Measurements from ENCODE around the gene CAPN15.

CAPN15 gene

GRCh38 chr16:593406-593805 is 65.9 kb downstream of the CAPN15 start:
- no peak for TF ChIP-seq REST (IDR thresholded peaks at IDR 0.05; ENCODE audit: insufficient read depth in 1 of 2, low read depth in 2 of 2, low read length in 2 of 2)
- no peak for TF ChIP-seq FOXP2 (optimal IDR thresholded peaks at IDR 0.05; ENCODE audit: borderline replicate concordance, extremely low read depth, extremely low read length, insufficient read depth)
- no peak for TF ChIP-seq SIN3A (IDR thresholded peaks at IDR 0.05; ENCODE audit: borderline replicate concordance, insufficient read depth, low read length)
- TF ChIP-seq TAF1 (IDR thresholded peaks at IDR 0.05; ENCODE audit: borderline replicate concordance, insufficient read depth, low read length) = no peak
- no peak for TF ChIP-seq POLR2AphosphoS5 (IDR thresholded peaks at IDR 0.05; ENCODE audit: low read depth, low read length)

DNA sequence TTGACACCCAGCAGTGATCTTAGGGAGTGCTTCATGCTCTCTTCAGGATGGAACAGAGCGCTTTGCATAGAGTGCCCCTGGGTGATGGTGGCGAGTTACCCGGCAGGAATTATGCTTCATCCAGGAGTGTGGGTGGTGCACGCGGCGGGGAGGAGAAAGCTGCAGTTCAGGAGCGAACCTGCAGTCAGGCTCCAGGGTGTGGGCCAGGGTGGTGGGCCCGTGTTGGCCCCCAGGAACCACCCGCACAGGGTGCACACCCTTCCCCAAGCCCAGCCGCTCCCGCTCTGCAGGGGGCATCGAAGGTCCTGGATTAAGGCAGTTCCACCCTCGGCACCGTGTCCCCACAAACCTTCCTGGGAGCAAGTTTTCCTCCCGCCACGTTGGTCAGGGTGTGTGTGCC is 66.3 kb downstream of the CAPN15 start:
- TF ChIP-seq POLR2AphosphoS5 (IDR thresholded peaks at IDR 0.05; ENCODE audit: low read depth, low read length) (no peak), REST (IDR thresholded peaks at IDR 0.05; ENCODE audit: insufficient read depth in 1 of 2, low read depth in 2 of 2, low read length in 2 of 2) (no peak), SIN3A (IDR thresholded peaks at IDR 0.05; ENCODE audit: borderline replicate concordance, insufficient read depth, low read length) (no peak), FOXP2 (optimal IDR thresholded peaks at IDR 0.05; ENCODE audit: borderline replicate concordance, extremely low read depth, extremely low read length, insufficient read depth) (no peak), TAF1 (IDR thresholded peaks at IDR 0.05; ENCODE audit: borderline replicate concordance, insufficient read depth, low read length) (no peak)

DNA sequence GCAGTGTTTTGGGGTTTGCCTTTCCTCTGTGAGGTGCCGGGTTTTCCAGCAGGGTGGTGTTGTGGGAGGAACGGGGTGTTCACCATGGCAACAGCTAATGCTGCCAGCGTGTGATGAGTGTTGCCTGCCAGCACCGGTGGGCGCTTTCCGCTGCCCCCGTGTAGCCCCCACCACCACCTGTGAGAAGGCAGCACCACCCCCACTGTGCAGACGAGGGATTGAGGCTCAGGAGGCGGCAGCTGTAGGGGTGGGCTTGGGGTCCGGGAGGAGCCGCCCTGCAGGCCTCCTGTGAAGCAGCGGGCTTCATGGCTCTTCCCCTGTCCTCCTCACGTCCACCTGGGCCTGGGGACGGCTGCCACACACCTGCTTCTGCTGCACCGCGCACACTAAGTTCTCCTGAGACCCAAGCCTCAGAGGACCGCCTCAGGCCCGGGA is 67.6 kb downstream of the CAPN15 start:
- TF ChIP-seq REST (IDR thresholded peaks at IDR 0.05; ENCODE audit: insufficient read depth in 1 of 2, low read depth in 2 of 2, low read length in 2 of 2) (no peak), TAF1 (IDR thresholded peaks at IDR 0.05; ENCODE audit: borderline replicate concordance, insufficient read depth, low read length) (no peak), SIN3A (IDR thresholded peaks at IDR 0.05; ENCODE audit: borderline replicate concordance, insufficient read depth, low read length) (no peak), POLR2AphosphoS5 (IDR thresholded peaks at IDR 0.05; ENCODE audit: low read depth, low read length) (no peak), FOXP2 (optimal IDR thresholded peaks at IDR 0.05; ENCODE audit: borderline replicate concordance, extremely low read depth, extremely low read length, insufficient read depth) (no peak)

DNA sequence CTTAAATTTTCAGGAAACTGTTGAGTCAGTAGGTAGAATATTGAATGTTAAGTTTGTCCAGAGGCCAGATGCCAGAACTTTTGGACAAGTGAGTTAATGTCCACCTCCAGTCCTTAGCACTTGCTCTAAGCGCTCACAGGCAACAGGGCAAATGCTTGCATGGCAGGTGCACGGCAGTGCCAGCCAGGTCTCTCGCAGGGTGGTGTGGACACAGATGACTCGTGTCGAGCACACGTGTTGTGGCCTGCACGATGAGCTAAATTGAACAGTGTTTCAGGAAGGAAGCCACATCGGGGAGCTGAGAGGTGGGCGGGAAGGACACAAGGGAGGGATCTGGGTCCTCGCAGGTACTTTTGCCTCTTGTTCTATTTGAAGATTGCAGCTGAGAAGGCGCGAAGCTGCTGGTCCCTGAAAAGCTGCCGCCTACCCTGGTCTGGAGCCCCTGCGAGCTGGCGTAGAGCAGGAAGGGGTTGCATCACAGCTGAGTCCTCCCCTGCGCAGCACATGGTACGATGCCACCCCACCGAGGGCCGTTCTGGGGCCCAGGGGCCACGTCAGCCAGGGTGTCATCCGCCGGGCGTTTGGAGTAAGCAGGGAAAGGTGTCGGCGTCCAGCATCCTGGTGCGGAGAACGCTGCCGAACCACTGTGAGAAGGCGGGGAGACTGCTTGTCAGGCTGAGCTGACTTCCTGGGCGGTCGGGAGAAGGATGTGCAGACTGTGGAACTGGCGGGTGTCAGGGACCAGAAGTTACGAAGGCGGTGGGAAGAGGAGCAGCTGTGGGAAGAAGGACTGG is 68.6 kb downstream of the CAPN15 start:
- TF ChIP-seq REST (IDR thresholded peaks at IDR 0.05; ENCODE audit: insufficient read depth in 1 of 2, low read depth in 2 of 2, low read length in 2 of 2) (no peak), SIN3A (IDR thresholded peaks at IDR 0.05; ENCODE audit: borderline replicate concordance, insufficient read depth, low read length) (no peak), POLR2AphosphoS5 (IDR thresholded peaks at IDR 0.05; ENCODE audit: low read depth, low read length) (no peak), FOXP2 (optimal IDR thresholded peaks at IDR 0.05; ENCODE audit: borderline replicate concordance, extremely low read depth, extremely low read length, insufficient read depth) (no peak), TAF1 (IDR thresholded peaks at IDR 0.05; ENCODE audit: borderline replicate concordance, insufficient read depth, low read length) (no peak)

All from PFSK-1 (cell line).